ENCODE results near the gene SULT6B1. TPM values are rescaled to one million over a fixed set of nuclear protein-coding genes. Genes with fewer than 3 reads are reported as not detected.
A peak's percentile ranks its signal among the peaks of the same experiment; 100 is the strongest.
"Not testable (repeated sequence)": the region's sequence is repeated elsewhere in the genome, so short reads cannot be mapped to it uniquely, and the experiment has no call there.

SULT6B1 gene
- polyA plus RNA-seq, 3 donors = 0.35 TPM; not detected in 2

DNA sequence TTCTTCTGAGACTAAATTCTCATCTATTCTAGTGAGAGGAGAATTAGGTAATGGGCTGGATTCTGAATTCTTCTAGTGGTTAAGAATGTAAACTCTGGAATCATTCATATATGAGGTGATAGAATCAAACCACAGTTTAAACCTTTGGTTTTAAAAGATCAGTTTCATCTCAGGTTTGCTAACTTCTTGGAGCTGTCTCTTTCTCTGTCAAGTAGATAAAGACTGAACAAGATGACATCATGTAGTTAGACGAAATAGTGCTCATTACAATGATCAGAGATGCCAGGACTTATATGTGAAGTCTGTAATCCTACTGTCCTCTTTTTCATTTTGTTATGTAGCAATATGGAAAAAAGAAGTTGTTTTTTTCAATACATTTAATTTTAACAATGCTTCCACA, 12.7 kb upstream of the SULT6B1 start:
- no peak for DNase-seq (ENCODE audit: extremely low read depth in 1 of 11, low read depth in 9 of 11, low spot score in 4 of 11)

DNA sequence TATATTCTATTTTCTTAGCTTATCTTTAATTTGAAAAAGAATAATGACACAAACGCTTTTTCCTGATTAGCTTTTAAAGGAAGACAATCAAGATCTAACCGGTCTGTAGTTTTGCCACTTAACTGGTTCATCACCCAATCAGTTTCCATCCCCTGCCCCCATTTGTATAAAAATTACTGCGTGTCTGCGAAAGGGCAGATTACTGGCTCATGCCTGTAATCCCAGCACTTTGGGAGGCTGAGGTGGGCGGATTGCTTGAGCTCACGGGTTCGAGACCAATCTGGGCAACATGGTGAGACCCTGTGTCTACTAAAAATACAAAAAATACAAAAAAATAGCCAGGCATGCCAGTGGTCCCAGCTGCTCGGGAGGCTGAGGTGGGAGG, 10.2 kb upstream of the SULT6B1 start:
- DNase-seq (ENCODE audit: extremely low read depth in 1 of 11, low read depth in 9 of 11, low spot score in 4 of 11) = no peak

DNA sequence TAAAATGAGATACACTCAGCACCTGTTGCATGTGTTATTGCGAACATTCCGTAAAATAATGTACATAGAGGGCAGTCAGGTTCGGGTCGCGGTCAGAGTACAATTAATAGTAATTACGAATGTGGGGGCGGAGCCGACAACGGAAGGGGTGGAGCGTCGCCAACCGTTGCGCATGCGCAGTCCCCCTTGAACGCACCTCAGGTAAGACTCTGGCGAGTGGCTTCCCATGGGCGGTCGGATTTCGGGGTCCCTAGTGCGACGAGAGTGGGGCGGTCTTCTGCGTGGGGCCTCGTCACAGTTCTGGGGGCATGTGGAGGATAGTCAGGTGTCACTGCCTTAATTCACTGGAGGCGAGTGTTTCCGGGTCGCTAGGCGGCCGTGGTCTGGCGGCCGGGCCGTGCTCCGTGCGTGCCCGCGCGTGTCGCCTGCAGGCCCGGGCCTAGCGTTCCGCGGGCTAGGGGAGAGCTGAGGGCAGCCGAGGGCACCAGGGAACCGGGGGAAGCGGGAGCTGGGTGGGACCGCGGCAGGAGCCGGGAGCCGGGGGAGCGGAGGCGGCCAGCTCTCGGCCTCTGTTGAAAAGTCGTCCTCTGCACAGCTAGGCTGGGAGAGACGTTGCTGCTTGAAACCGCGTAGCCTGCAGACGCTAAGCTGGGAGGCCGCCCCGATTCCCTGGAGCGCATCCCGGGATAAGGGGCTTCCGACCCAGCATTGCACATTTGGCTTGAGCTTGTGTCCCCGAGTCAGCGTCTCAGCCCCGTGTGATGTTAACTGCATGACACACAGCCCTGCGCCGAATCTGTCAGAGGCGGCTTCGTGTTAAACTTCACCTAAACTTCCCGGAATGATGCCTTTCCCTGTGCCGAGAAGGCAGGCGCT, 8.1 kb upstream of the SULT6B1 start, which contains the start of gene CEBPZOS:
Gene CEBPZOS, plus strand, starts transcription at position 177 of the 876 bp plus-strand sequence. CDS start 3,209 bp downstream, outside the sequence.
- DNase-seq (ENCODE audit: extremely low read depth in 1 of 11, low read depth in 9 of 11, low spot score in 4 of 11) = peak; percentile 76 to 88 (median 80)

- not testable (repeated sequence) for DNase-seq (ENCODE audit: extremely low read depth in 1 of 11, low read depth in 9 of 11, low spot score in 4 of 11)
Observed at GRCh38 chr2:37195862-37196319, 7.4 kb upstream of the SULT6B1 start.

- no peak for DNase-seq (ENCODE audit: extremely low read depth in 1 of 11, low read depth in 9 of 11, low spot score in 4 of 11)
Observed at GRCh38 chr2:37192551-37192950, 4.1 kb upstream of the SULT6B1 start.

- no peak for DNase-seq (ENCODE audit: extremely low read depth in 1 of 11, low read depth in 9 of 11, low spot score in 4 of 11)
Observed at GRCh38 chr2:37191747-37192146, 3.3 kb upstream of the SULT6B1 start.

DNA sequence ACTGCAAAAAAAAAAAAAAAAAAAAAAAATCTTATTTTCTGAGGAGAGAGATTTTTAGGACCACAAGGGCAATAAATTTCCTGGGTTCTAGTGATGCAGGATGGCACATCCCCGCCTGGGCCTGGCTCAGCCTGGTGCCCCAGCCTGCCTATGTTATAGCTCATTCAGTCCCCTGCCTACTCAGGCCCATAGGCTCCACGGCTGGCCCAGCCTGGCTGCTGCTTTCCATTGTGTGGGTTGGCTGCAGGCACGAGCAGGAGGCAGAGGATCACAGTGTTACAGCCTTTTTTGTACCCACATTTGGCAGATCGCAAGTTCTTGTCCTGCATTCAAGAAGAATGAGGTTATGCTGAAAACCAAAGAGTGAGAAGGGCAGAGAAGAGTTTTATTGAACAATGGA, 2.8 kb upstream of the SULT6B1 start:
- DNase-seq (ENCODE audit: extremely low read depth in 1 of 11, low read depth in 9 of 11, low spot score in 4 of 11) = no peak

DNA sequence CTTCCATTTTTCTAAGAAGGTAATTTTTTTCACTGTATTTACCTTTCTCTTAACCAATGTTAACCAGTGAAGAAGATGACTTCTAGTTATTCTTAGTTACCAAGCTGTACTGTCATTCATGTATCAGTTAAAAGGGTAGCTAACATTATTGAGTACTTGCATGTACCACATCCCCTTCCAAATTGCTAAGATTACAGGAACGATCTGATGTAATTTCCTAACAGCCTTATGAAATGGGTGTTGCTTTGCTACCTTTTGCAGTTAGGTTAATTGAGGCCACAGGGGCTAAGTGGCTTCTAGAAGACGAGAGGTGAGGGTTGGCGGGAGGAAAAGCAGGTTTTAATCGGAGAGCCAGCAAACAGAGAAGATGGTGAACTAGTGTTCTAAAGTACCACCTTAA, 1.8 kb upstream of the SULT6B1 start:
- DNase-seq (ENCODE audit: extremely low read depth in 1 of 11, low read depth in 9 of 11, low spot score in 4 of 11) = no peak

DNA sequence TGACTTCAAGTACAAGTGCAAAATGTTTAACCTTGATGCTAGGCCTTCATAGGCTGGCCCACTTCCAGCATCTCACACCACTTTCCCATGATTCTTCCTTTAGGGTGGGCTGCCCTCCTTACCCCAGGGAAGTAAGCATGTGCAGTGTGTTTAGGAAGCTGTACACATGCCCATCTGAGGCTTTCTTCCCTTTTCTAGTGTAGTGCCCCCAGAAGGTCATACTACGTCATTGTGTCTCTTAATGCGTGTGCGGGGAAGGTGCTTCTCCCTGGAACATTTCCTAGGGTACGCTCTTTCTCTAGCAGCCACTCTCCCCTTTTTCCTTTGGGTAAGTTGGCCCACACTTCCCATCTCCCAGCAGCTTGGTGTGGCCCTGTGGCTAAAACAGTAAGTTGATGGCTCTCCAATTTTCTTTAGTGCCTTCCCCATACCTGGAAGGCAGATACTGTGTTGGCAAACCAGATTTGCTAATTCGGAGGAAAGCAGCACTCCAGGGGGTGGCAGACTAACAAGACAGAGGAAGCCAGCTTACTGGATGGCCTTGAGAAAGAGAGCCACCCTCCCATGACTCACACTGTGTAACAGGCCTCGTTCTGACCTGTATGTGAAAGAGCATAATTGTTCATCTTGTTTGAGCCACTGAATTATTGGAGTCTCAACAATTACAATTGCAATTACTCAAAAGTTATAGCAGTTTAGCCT, 1.1 kb upstream of the SULT6B1 start:
- no peak for DNase-seq (ENCODE audit: extremely low read depth in 1 of 11, low read depth in 9 of 11, low spot score in 4 of 11)

DNA sequence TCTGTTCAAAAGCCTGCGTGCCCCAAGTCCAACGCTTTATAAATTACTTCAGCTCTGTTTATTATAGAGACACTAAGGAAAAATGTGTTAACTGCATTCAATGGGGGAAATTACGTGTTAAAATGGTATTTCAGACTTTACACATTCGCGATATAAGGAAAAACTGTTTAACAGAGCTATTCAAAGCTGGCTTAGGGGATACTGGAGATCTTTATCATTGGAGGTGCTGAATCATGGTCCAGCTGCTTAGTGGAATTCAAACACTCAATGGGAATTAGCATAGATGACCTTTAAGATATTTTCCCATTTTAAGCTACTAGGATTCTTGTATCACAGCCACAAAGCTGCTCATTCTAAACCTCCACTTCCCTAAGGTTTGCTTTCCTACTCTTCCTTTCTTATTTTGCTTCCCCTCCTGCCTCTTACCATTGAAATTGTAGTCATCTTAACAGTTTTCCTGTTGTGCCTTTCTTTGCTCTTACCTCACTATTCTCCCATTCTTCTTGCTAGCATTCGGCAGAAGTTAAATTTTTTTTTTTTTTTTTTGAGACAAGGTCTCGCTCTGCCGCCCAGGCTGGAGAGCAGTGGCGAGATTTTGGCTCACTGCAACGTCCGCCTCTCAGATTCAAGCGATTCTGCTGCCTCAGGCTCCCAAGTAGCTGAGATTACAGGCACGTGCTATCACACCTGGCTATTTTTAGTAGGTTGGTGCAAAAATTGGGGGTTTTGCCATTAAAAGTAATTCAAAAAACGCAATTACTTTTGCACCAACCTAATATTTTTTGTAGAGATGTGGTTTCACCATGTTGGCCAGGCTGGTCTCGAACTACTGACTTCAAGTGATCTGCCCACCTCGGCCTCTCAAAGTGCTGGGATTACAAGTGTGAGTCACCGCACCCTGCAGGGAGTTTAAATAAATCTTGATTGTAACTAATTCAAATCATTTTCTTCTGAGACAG, 6.5 kb downstream of the SULT6B1 start:
- DNase-seq (ENCODE audit: extremely low read depth in 1 of 11, low read depth in 9 of 11, low spot score in 4 of 11) = peak in 1 of 11 donors; percentile 11

GRCh38 chr2:37180640-37181039, 7.8 kb downstream of the SULT6B1 start:
- DNase-seq (ENCODE audit: extremely low read depth in 1 of 11, low read depth in 9 of 11, low spot score in 4 of 11) = no peak

DNA sequence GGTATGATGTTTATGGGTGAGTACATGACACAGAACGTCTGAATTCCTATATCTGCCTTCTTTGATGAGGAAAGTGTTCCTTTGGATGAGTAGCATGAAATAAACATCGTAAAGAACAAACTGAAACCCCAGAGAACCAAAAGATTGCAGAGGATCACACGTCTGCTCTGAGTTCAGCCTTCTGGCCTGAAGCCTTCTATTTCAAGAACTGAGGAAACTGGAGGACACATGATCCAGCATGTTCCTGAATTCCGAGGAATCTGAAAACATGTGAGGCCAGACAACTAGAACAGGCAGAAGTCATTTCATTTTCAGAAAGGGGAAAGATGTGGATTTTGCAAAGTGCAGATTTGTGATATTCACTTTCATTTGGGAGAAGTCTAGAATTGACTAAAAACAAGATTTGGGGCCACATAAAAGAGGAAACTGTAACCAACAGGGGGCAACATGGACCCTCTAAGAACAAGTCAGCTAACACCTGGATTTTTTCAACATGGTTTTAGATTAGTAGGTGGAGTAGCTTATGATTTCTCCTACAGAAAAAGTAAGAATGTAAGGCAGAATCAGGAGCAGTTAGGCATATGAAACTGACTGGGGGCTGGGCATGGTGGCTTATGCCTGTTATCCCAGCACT, 8.3 kb downstream of the SULT6B1 start:
- DNase-seq (ENCODE audit: extremely low read depth in 1 of 11, low read depth in 9 of 11, low spot score in 4 of 11) = no peak

GRCh38 chr2:37173741-37174140, 14.7 kb downstream of the SULT6B1 start:
- DNase-seq (ENCODE audit: extremely low read depth in 1 of 11, low read depth in 9 of 11, low spot score in 4 of 11) = no peak

DNA sequence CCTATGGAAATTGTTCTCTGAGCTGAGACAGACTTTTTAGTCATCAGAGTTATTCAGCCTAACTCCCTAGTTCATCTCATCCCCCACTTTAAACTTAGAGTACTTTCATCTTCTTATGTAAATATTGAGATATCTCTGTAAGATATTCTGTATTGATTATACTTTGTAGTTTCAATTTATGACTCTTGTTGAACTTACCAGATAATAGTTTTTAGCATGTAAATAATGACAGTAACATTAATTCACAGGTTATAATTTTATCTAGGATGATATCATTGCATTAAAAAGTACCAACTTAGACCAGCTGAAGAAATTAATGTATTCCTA, 16.9 kb downstream of the SULT6B1 start:
- DNase-seq (ENCODE audit: extremely low read depth in 1 of 11, low read depth in 9 of 11, low spot score in 4 of 11) = no peak

GRCh38 chr2:37168217-37168981, 20.1 kb downstream of the SULT6B1 start:
- peak in 1 of 11 donors; percentile 7 for DNase-seq (ENCODE audit: extremely low read depth in 1 of 11, low read depth in 9 of 11, low spot score in 4 of 11)

DNA sequence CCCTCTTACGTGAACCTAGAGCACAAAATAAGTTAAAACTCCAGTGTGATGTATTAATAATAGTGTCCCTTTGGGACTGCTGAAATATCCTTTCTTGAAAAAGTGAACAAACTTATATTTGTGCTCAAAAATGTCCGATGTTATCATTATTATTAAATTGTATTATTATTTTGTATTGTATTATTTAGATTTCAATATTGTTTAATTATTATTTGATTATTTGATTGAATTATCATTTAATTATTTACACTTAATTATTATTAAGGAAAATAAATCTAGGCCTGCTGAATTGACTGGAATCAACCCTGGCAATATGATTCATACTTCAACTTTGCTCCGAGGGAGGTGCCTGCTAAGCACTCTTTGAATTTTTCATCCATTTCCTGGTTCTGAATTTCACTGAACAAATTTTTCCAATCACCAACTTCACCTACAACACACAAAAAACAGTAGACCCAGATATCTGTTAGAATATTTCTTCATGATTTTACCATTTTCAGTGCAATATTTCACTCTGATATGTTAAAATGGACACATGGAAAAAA, 20.8 kb downstream of the SULT6B1 start:
- DNase-seq (ENCODE audit: extremely low read depth in 1 of 11, low read depth in 9 of 11, low spot score in 4 of 11) = no peak

DNA sequence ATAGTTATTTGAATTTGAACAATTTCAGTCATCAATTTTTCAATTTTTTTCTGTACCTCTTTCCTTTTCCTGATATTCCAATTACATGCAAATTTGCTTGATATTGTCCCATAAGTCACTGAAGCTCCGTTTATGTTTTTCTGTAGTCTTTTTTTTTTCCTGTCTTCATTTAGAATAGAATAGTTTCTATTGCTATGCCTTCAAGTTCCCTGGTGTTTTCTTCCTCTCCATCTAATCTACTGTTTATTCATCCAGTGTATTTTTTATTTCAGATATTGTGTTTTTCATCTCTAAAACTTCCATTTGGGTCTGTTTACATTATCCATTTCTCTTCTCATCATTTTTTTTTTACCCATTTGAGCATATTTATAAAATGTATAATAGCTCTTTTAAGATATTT, 23.7 kb downstream of the SULT6B1 start:
- DNase-seq (ENCODE audit: extremely low read depth in 1 of 11, low read depth in 9 of 11, low spot score in 4 of 11) = no peak

Measured in renal cortex interstitium (tissue), 11 donors.